Right atrium auricular region (tissue), 2 donors: ENCODE measurements around the gene SPRR2D. TPM values are rescaled to one million over a fixed set of nuclear protein-coding genes. Genes with fewer than 3 reads are reported as not detected.
"Not testable (repeated sequence)": the region's sequence is repeated elsewhere in the genome, so short reads cannot be mapped to it uniquely, and the experiment has no call there.

ENCODE experiments used
- DNase-seq: peaks from one replicate; pipeline ENCODE4 v3.0.0-alpha.2; 2019; ENCODE audit warnings: low spot score
- H3K27ac ChIP-seq, 2 donors: fragments of 200-600 bp; sonication (generic); 1 replicate in 1 of 2; 2 replicates in 1 of 2; pipeline ENCODE4 v1.5.1; 2016 to 2019
- H3K27me3 ChIP-seq, 2 donors: fragments of 200-600 bp; sonication (generic); one replicate each; pipeline versions ENCODE4 v1.5.1 to v1.6.0; 2017 to 2019
- H3K36me3 ChIP-seq: fragments of 200-600 bp; sonication (generic); one replicate; pipeline ENCODE4 v1.5.1; 2016
- H3K4me1 ChIP-seq, 2 donors: fragments of 200-600 bp; sonication (generic); one replicate each; pipeline versions ENCODE4 v1.5.1 to v1.6.0; 2017 to 2019
- H3K4me3 ChIP-seq, 2 donors: fragments of 200-600 bp; sonication (generic); 1 replicate in 1 of 2; 2 replicates in 1 of 2; pipeline ENCODE4 v1.5.1; 2017 to 2019; ENCODE audit warnings: mild to moderate bottlenecking in 1 of 2, moderate library complexity in 1 of 2
- H3K9me3 ChIP-seq, 2 donors: fragments of 200-600 bp; sonication (generic); one replicate each; pipeline ENCODE4 v1.5.1; 2019
- CTCF ChIP-seq, 2 donors: fragments of 200-600 bp; sonication (generic); IDR thresholded peaks; one replicate each; pipeline ENCODE4 v1.5.1; 2019; ENCODE audit warnings: antibody characterized with exemption in 2 of 2
- total RNA-seq, 2 donors: library from RNA; depleted of rRNA; stranded (reverse); fragments of >200 nt; gene quantifications; one replicate each; pipeline ENCODE4 v1.1.0, GENCODE V29; 2016

The SPRR2D gene
- total RNA-seq, 2 donors from 2014 or later: not detected

GRCh38 chr1:153024413-153024812 lies 16.5 kb downstream of the SPRR2D start:
- no peak for TF ChIP-seq CTCF (IDR thresholded peaks at IDR 0.05)
- H3K4me3 ChIP-seq: no peak overlapping the region
- DNase-seq: no peak

GRCh38 chr1:153023109-153023508 lies 17.8 kb downstream of the SPRR2D start:
- Histone ChIP-seq H3K27ac (no peak overlapping the region), H3K36me3 (no peaks in the 10 kb centered on the region), H3K9me3 (no peaks in the 10 kb centered on the region), H3K27me3 (no peaks in the 10 kb centered on the region), H3K4me1 (no peaks in the 10 kb centered on the region), H3K4me3 (no peak overlapping the region)
- TF ChIP-seq CTCF (IDR thresholded peaks at IDR 0.05): no peak
- no peak for DNase-seq

More at GRCh38 chr1:153024413-153024812, 16.5 kb downstream of the SPRR2D start:
- Histone ChIP-seq H3K27me3 (no peaks in the 10 kb centered on the region), H3K27ac (no peak overlapping the region), H3K9me3 (no peaks in the 10 kb centered on the region), H3K4me1 (no peaks in the 10 kb centered on the region), H3K36me3 (no peaks in the 10 kb centered on the region)

- DNase-seq, H3K9me3 ChIP-seq, H3K4me1 ChIP-seq, H3K4me3 ChIP-seq, H3K27me3 ChIP-seq, H3K27ac ChIP-seq, H3K36me3 ChIP-seq: not testable (repeated sequence)
Measured at GRCh38 chr1:153022340-153022739, 18.6 kb downstream of the SPRR2D start.

- H3K4me1 ChIP-seq, H3K27ac ChIP-seq, DNase-seq, H3K27me3 ChIP-seq, H3K4me3 ChIP-seq, H3K9me3 ChIP-seq, H3K36me3 ChIP-seq: not testable (repeated sequence)
Measured at GRCh38 chr1:153021829-153022228, 19.1 kb downstream of the SPRR2D start.

GRCh38 chr1:153011235-153011758 lies 29.6 kb downstream of the SPRR2D start:
- not testable (repeated sequence) for H3K9me3 ChIP-seq, H3K4me1 ChIP-seq, H3K27ac ChIP-seq, H3K4me3 ChIP-seq, H3K27me3 ChIP-seq, H3K36me3 ChIP-seq, DNase-seq

GRCh38 chr1:153001382-153001781 lies 39.5 kb downstream of the SPRR2D start, which contains the start of gene SPRR3:
Gene SPRR3, plus strand, starts transcription at chr1:153001749. Its CDS starts 1,272 bp downstream, at chr1:153003021.
- Histone ChIP-seq H3K27me3 (no peaks in the 10 kb centered on the region), H3K27ac (no peak within 1 kb of the TSS), H3K36me3 (no peaks in the 10 kb centered on the region), H3K9me3 (no peaks in the 10 kb centered on the region), H3K4me3 (no peak within 1 kb of the TSS), H3K4me1 (no peaks in the 10 kb centered on the region)
- no peak for DNase-seq
- no peak for TF ChIP-seq CTCF (IDR thresholded peaks at IDR 0.05)

- peaks cover 0 to 2% of the 10 kb centered on the region in 2 donors for H3K9me3 ChIP-seq
- no peak overlapping the region for H3K27ac ChIP-seq
- no peaks in the 10 kb centered on the region for H3K36me3 ChIP-seq
- DNase-seq: no peak
- no peak overlapping the region for H3K4me3 ChIP-seq
- H3K4me1 ChIP-seq: no peaks in the 10 kb centered on the region
- no peaks in the 10 kb centered on the region for H3K27me3 ChIP-seq
- TF ChIP-seq CTCF (IDR thresholded peaks at IDR 0.05): no peak
Measured at GRCh38 chr1:153000294-153000693, 40.6 kb downstream of the SPRR2D start.
